GM18909 (cell line): Measurements from ENCODE around the gene OCIAD1.
"Not testable (repeated sequence)": the region's sequence is repeated elsewhere in the genome, so short reads cannot be mapped to it uniquely, and the experiment has no call there.

ENCODE experiments used
- ATAC-seq: cut with Tn5 transposase; IDR thresholded peaks from one replicate; pipeline ENCODE4 v1.9.1; 2021; ENCODE audit warnings: mild to moderate bottlenecking; ENCODE audit not compliant: unreplicated experiment, poor library complexity

Gene OCIAD1

GRCh38 chr4:48816297-48816696, 14.6 kb upstream of the OCIAD1 start:
- ATAC-seq, result not testable (repeated sequence)

DNA sequence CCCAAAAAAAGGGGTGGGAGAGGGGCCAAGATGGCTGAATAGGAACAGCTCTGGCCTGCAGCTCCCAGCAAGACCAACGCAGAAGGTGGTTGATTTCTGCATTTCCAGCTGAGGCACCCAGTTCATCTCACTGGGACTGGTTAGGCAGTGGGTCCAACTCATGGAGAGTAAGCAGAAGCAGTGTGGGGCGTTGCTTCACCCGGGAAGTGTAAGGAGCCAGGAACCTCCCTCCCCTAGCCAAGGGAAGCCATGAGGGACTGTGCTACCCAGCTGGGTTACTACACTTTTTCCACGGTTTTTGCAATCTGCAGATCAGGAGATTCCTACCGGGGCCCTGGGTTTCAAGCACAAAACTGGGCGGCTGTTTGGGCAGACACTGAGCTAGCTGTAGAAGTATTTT, 13.9 kb upstream of the OCIAD1 start:
- no peak for ATAC-seq

- ATAC-seq, result not testable (repeated sequence)
Measured at GRCh38 chr4:48821431-48821830, 9.5 kb upstream of the OCIAD1 start.

DNA sequence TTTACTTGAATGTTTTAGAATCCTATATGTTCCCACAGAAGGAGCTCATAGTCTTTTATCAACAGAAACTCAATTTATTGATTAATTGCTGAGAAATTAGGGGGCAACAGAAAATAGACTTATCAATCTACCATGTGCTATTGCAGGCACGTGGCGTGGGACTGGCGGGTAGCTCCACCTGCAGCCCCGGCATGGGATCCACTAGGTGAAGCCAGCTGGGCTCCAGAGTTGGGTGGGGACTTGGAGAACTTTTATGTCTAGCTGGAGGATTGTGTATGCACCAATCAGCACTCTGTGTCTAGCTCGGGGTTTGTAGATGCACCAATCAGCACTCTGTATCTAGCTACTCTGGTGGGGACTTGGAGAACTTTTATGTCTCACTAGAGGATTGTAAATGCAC, 3.3 kb upstream of the OCIAD1 start:
- ATAC-seq, result no peak

GRCh38 chr4:48831532-48832030, 693 bp downstream of the OCIAD1 start:
- ATAC-seq, result no peak

GRCh38 chr4:48832571-48832970, 1.7 kb downstream of the OCIAD1 start:
- no peak for ATAC-seq

GRCh38 chr4:48836658-48837057, 5.8 kb downstream of the OCIAD1 start:
- ATAC-seq, result no peak

DNA sequence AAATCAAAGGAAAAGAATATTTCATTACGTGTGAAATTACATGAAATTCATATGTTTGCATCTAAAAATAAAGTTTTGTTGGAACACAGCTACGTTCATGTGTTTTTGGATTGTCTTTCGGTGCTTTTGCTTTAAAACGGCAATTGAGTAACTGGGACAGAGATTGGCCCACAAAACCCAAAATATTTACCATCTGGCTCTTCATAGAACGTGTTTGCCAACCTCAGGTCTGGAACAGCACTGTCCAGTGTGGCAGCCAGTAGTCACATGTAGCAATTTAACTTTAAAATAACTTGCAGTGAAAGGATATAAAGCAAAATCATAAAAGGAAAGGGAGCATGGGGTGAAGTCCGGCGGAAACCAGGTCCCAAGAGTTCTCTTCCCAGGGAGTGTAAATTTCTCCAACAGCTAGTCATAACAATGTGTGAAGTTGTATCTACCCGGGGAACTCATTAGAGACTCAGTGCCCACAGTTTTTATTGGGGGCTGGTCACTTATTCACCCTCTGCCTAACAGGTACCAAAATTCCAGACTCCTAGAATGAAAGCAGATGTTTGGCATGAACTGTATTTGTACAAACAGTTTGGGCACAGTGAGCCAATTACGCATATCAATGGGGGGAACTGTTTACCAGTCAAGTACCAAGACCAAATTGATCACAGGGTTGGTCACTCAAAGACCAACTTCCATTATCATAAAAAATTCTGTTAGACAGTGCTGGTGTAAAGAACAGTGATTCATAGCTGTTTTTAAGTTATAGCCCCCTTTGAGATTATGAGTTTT, 10.3 kb downstream of the OCIAD1 start:
- no peak for ATAC-seq

DNA sequence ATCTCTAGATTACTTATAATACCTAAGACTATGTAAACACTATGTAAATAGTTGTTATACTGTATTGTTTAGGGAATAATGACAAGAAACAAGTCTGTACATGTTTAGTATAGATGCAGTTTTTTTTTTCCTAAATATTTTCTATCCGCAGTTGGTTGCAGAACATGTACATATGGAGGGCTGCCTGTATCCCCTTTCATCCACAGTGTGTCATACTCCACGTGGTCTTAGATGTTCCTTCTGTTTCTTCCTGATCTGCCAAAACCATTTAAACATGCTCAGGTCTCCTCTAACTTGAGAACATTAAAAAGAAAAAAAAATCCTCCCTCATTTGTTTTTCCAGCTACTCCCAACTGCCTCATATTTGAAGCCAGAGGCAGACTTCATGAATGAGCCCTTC, 14.0 kb downstream of the OCIAD1 start:
- no peak for ATAC-seq

GRCh38 chr4:48848799-48849198, 17.9 kb downstream of the OCIAD1 start:
- not testable (repeated sequence) for ATAC-seq

- ATAC-seq, result no peak
Measured at GRCh38 chr4:48851651-48852050, 20.8 kb downstream of the OCIAD1 start.

GRCh38 chr4:48853604-48854394, 22.9 kb downstream of the OCIAD1 start:
- no peak for ATAC-seq

DNA sequence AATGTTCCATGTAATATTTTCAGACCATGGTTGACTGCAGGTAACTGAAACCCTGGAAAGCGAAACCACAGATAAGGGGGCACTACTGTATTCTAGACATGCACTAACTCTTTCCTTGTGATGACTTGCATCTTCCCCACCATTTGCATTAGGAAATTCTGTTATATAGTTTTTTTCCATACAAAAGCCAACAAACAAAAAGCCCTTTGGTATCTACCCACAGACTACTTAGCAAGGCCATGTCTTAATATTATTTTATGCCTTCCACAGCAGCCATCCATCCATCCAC, 23.5 kb downstream of the OCIAD1 start:
- no peak for ATAC-seq

- no peak for ATAC-seq
Measured at GRCh38 chr4:48854982-48855381, 24.1 kb downstream of the OCIAD1 start.

- no peak for ATAC-seq
Measured at GRCh38 chr4:48858130-48858529, 27.2 kb downstream of the OCIAD1 start.

DNA sequence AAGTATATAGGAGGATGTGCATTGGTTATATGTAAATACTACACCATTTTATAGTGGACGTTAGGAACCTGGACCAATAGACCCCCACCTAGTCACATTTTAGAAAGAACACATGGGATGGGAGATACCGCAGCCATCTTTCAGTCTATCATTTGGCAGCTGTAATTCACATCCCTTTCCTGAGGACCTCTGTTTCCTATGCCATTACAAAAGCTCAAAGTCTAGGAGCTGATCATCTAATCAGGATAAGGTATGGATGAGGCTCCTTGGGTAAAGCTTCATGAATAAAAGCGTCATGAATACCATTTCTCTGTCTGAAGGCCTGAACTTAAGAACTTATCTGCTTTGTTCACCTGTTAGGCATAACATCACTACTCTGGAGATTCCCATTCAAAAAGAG, 31.1 kb downstream of the OCIAD1 start:
- no peak for ATAC-seq

DNA sequence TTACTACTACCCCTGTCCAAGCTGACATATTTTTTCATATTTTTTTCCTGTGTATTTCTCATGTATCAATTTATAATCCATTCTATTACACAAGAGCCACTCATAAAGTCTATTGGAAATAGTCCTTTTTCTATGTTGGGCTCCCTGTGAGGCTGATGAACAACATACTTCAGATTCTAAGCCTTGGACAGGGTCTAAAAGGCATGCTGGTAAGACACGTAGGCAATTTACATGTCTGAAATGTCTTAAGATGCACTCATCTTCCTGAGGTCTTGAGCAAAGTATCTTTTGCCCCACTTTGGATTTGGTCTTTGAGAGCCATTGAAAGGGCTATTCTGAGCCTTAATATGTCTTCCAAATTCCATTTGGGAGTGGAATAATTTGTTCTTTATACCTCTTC, 31.8 kb downstream of the OCIAD1 start:
- no peak for ATAC-seq

GRCh38 chr4:48863728-48864127, 32.8 kb downstream of the OCIAD1 start:
- ATAC-seq, result no peak

- not testable (repeated sequence) for ATAC-seq
Measured at GRCh38 chr4:48864696-48865095, 33.8 kb downstream of the OCIAD1 start.

DNA sequence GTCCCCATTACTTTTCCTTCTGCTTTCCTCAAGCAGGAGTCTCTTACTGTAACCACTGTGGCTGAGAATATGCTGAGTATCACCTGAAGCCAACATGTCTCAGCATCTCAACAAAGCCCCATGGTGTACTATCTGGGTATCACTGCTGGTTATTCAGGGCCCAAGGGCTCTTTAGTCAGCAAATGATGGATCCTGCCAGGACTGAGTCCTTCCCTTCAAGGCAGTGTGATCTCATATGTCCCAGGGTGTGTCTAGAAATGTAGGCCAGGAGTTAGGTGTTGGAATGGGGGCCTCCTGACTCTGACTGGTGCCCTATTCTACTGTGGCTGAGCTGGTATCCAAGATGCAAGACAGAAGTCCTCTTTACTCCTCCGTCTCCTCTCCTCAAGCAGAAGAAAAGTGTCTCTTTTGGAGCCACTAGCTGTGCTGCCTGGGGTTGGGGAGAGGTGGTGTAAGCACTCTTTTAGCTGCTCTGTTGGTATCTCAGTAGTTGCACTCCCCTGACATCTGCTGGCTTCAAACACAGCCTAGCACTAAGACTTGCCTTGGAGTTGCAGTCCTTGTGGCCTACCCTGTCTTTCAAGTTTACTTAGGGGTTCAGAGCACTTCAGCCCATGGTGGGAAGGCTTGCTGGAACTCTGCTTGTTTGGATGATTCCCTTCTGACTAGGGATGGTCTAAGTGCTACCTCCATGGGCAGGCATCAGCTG, 47.1 kb downstream of the OCIAD1 start:
- no peak for ATAC-seq
